Subcutaneous adipose tissue (tissue), 4 donors: Measurements from ENCODE around the gene TCEAL7. TPM values are rescaled to one million over a fixed set of nuclear protein-coding genes. Genes with fewer than 3 reads are reported as not detected.

Experiments
- total RNA-seq, 4 donors: library from RNA; depleted of rRNA; stranded (reverse); fragments of >200 nt; gene quantifications; one replicate each; pipeline ENCODE4 v1.1.0, GENCODE V29; 2016
- TF ChIP-seq, protein P1 (sequence below): fragments of 450-650 bp; IDR thresholded peaks from one replicate; pipeline ENCODE4 v1.5.1; 2016; ENCODE audit warnings: low read depth, mild to moderate bottlenecking, control low read depth, antibody characterized with exemption, moderate library complexity

TCEAL7 gene
- total RNA-seq, 4 donors from 2014 or later: 2.6 to 4.8 (median 3.8) TPM

DNA sequence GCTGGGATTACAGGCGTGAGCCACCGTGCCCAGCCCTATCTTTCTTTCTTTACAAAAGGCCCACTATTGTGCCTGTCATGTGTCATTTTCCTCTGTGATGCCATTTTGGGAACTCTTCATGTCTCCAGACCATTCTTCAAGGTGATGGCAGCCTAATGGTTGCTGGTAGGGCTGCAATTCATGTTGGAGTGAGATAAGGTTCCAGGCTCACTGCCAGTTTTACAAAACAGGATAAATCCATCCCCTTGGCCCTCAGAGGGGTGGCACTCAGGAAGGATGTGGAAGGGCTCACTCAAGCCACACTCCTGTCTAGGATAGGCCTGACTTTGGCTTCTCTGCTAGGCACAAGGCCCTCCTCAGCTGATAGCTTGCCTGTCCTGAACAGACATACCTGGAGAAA lies 30.1 kb downstream of the TCEAL7 start:
- TF ChIP-seq, protein P1, sequence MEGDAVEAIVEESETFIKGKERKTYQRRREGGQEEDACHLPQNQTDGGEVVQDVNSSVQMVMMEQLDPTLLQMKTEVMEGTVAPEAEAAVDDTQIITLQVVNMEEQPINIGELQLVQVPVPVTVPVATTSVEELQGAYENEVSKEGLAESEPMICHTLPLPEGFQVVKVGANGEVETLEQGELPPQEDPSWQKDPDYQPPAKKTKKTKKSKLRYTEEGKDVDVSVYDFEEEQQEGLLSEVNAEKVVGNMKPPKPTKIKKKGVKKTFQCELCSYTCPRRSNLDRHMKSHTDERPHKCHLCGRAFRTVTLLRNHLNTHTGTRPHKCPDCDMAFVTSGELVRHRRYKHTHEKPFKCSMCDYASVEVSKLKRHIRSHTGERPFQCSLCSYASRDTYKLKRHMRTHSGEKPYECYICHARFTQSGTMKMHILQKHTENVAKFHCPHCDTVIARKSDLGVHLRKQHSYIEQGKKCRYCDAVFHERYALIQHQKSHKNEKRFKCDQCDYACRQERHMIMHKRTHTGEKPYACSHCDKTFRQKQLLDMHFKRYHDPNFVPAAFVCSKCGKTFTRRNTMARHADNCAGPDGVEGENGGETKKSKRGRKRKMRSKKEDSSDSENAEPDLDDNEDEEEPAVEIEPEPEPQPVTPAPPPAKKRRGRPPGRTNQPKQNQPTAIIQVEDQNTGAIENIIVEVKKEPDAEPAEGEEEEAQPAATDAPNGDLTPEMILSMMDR: no peak

DNA sequence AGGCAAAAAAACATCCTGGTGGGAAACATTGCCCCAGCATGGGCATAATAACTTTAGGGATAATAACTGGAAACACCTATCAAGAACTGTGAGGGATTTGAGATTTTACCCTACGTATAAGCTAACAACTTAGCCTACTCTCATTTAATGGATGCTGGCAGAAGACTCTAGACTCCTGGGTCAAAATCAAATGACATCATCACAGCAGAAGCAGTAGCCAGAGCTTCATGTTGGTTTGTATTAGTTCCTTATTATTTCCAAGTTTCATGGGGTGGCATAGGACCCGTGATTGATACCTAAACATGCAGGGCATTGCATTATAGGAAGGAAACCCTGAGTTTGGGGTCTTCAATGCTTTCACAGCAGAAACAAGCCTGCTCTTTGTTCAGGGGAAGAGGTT lies 30.9 kb downstream of the TCEAL7 start:
- TF ChIP-seq, protein P1: no peak

DNA sequence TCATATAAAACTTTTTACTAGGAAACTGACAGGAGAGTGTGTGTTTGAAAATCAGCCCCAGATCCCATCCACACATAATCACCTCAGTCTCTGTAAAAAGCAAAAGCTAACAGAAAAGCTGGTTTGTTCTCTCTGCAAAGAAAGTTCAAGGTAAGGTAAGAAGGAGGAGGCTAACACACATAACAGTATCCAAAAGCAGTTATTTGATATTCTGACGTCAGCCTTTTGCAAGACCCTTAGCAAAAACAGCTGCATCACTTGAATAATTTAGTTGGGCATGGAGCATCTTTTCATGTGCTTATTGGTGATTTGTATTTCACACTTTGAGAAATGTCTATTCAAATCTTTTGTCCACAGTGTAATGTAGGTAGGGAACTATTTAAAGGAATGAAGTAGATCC lies 31.8 kb downstream of the TCEAL7 start:
- TF ChIP-seq, protein P1: no peak

DNA sequence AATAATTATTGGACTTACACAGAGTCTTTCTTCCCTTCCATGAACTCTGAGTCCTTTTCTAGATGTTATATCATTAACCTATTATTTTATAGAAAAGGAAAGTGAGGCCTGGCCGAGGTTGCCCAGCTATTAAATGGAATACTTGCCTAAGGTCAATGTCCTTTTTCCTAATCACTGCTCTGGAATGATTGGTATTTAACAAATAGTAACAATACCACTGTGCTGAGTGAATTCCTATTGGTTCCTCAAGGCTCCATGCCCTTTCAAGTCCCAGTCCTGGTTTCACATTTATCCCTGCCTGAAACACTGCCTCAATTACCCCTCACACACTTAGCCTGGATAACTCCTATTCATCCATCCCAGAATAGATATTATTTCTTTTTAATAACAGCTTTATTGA lies 32.4 kb downstream of the TCEAL7 start:
- TF ChIP-seq, protein P1: no peak

DNA sequence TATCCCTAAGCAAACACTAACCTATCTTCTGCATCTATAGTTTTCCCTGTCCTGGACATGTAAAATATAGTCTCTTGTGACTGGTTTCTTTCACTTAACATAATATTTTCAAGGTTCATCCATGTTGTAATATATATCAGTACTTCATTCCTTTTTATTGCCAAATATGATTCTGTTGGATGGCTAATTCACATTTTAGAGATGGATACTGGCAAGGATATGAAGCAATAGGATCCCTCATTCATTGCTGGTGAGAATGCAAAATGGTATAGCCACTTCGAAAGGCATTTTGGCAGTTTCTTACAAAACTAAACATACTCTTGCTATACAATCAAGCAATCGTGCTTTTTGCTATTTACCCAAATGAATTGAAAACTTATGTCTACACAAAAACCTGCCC lies 33.0 kb downstream of the TCEAL7 start:
- TF ChIP-seq, protein P1: no peak

DNA sequence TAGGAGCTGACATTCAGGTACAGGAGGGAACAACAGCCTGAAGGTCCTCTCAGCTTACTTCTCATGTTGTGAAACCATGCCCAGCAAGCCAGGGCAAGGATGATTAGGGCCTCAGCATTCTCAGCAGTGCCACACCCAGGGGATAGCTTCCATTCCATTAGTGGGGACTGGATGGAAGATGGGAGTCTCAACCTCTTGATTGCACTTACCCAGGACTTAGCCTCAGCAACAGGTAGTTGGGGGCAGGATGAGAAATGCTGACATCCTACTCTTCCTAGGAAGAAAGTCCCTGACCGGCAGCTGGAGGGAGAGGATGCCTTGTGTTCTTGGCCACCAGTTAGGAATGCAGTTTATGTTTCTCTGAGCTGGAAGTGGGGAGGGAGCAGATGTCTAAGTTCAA lies 37.5 kb downstream of the TCEAL7 start:
- TF ChIP-seq, protein P1: no peak

DNA sequence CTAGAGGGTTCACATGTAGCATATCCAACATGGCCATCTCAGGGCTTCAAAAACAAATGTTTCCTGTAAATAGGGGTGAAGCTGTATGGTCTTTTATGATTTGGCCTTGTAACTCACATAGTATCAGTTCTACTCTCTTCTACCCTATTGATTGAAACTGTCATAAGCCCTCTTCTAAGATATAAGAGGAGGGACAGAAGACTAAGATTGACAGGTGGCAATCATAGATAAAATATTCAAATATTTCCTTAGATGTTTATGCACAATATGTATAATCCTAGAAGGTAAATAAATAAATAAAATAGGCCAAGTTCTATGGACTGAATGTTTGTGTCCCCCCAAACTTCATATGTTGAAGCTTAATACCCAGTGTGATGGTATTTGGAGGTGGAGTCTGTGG lies 39.4 kb downstream of the TCEAL7 start:
- TF ChIP-seq, protein P1: no peak
